ENCODE results near the gene PROX2.

PROX2 gene

GRCh38 chr14:74875941-74876913 is at the start of gene PROX2:
TSS of gene PROX2 (minus strand) at chr14:74876145. CDS start at chr14:74863834, 12,311 bp downstream.
- FAIRE-seq: no peak
- no peak for DNase-seq (ENCODE audit: extremely low spot score, insufficient read length, low read depth)

GRCh38 chr14:74924061-74924460 is 48.1 kb upstream of the PROX2 start:
- FAIRE-seq (no peak), DNase-seq (ENCODE audit: extremely low spot score, insufficient read length, low read depth) (no peak)

- peak; percentile 84 for FAIRE-seq
- peak; percentile 95 for DNase-seq (ENCODE audit: extremely low spot score, insufficient read length, low read depth)
Measured at GRCh38 chr14:74922752-74923401, 46.9 kb upstream of the PROX2 start, which contains the start of gene RPS6KL1. TSS of gene RPS6KL1 (minus strand) at chr14:74923260. CDS start at chr14:74921541, 1,719 bp downstream.

- no peak for DNase-seq (ENCODE audit: extremely low spot score, insufficient read length, low read depth)
Measured at GRCh38 chr14:74921987-74922751, 46.2 kb upstream of the PROX2 start.

GRCh38 chr14:74921053-74921620 is 45.2 kb upstream of the PROX2 start:
- FAIRE-seq (no peak), DNase-seq (ENCODE audit: extremely low spot score, insufficient read length, low read depth) (no peak)

More at GRCh38 chr14:74921987-74922751, 46.2 kb upstream of the PROX2 start:
- no peak for FAIRE-seq

GRCh38 chr14:74920281-74920680 is 44.3 kb upstream of the PROX2 start:
- DNase-seq (ENCODE audit: extremely low spot score, insufficient read length, low read depth): no peak
- FAIRE-seq: no peak

- FAIRE-seq: no peak
Measured at GRCh38 chr14:74919421-74920165, 43.6 kb upstream of the PROX2 start.

GRCh38 chr14:74918380-74918779 is 42.4 kb upstream of the PROX2 start:
- FAIRE-seq (no peak), DNase-seq (ENCODE audit: extremely low spot score, insufficient read length, low read depth) (no peak)

More at GRCh38 chr14:74919421-74920165, 43.6 kb upstream of the PROX2 start:
- DNase-seq (ENCODE audit: extremely low spot score, insufficient read length, low read depth): no peak

- FAIRE-seq (no peak), DNase-seq (ENCODE audit: extremely low spot score, insufficient read length, low read depth) (no peak)
Measured at GRCh38 chr14:74917646-74918081, 41.7 kb upstream of the PROX2 start.

GRCh38 chr14:74917178-74917543 is 41.2 kb upstream of the PROX2 start:
- FAIRE-seq: no peak
- no peak for DNase-seq (ENCODE audit: extremely low spot score, insufficient read length, low read depth)

- DNase-seq (ENCODE audit: extremely low spot score, insufficient read length, low read depth): no peak
- no peak for FAIRE-seq
Measured at GRCh38 chr14:74915826-74916225, 39.9 kb upstream of the PROX2 start.

GRCh38 chr14:74915426-74915825 is 39.5 kb upstream of the PROX2 start:
- no peak for FAIRE-seq

GRCh38 chr14:74913986-74914573 is 38.1 kb upstream of the PROX2 start:
- FAIRE-seq (peak; percentile 69), DNase-seq (ENCODE audit: extremely low spot score, insufficient read length, low read depth) (no peak)

More at GRCh38 chr14:74915426-74915825, 39.5 kb upstream of the PROX2 start:
- DNase-seq (ENCODE audit: extremely low spot score, insufficient read length, low read depth): no peak

- DNase-seq (ENCODE audit: extremely low spot score, insufficient read length, low read depth): no peak
- no peak for FAIRE-seq
Measured at GRCh38 chr14:74913393-74913910, 37.5 kb upstream of the PROX2 start.

GRCh38 chr14:74912801-74913200 is 36.9 kb upstream of the PROX2 start:
- FAIRE-seq (no peak), DNase-seq (ENCODE audit: extremely low spot score, insufficient read length, low read depth) (no peak)

- no peak for DNase-seq (ENCODE audit: extremely low spot score, insufficient read length, low read depth)
- FAIRE-seq: no peak
Measured at GRCh38 chr14:74912111-74912510, 36.2 kb upstream of the PROX2 start.

- FAIRE-seq: no peak
- DNase-seq (ENCODE audit: extremely low spot score, insufficient read length, low read depth): no peak
Measured at GRCh38 chr14:74911704-74912103, 35.8 kb upstream of the PROX2 start.

GRCh38 chr14:74911221-74911620 is 35.3 kb upstream of the PROX2 start:
- no peak for DNase-seq (ENCODE audit: extremely low spot score, insufficient read length, low read depth)
- no peak for FAIRE-seq

GRCh38 chr14:74910556-74910955 is 34.6 kb upstream of the PROX2 start:
- FAIRE-seq: no peak
- DNase-seq (ENCODE audit: extremely low spot score, insufficient read length, low read depth): no peak

All from GM18507 (cell line).